Femur (tissue), 1 donor: ENCODE measurements around the gene ATG4A.

Experiments
- DNase-seq: peaks from one replicate; pipeline ENCODE4 v3.0.0-alpha.2; 2017

Gene ATG4A, protein sequence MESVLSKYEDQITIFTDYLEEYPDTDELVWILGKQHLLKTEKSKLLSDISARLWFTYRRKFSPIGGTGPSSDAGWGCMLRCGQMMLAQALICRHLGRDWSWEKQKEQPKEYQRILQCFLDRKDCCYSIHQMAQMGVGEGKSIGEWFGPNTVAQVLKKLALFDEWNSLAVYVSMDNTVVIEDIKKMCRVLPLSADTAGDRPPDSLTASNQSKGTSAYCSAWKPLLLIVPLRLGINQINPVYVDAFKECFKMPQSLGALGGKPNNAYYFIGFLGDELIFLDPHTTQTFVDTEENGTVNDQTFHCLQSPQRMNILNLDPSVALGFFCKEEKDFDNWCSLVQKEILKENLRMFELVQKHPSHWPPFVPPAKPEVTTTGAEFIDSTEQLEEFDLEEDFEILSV

DNA sequence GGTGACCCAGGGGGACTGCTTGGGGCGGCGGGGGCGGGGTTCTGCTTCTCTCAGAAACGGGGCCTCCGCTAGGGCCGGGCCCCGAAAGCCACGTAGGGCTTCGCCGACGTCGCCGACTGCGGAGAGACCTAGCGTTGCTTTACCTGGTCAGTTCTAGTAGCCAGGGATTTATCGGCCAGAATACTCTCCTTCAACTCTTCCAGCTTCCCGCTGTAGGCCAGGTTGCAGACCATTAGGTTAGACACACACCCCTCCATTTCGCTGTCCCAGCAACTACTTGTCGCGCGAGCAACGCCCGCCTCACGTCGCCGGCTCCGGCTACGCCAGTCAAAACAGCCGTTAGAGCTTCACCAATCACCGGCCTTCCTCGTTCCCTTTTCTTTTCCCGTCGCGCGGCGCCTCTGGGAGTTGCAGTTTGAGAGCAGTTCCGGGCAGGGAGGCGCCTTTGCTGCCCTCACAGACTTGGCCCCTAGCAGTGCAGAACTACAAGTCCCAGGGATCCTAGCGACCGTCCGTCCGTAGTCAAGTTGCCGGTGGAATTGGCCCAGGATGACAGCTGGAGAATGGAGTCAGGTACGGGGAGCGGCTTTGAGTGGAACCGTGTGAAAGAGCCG lies at the start of gene ATG4A, which contains the start of gene PSMD10:
ATG4A (plus strand) TSS at position 515 of the 614 bp plus-strand sequence; CDS start at position 564, 49 bp downstream.
PSMD10 (minus strand) TSS at position 279 of the 614 bp plus-strand sequence; CDS start at position 257, 22 bp downstream.
- DNase-seq: peak; percentile 97

DNA sequence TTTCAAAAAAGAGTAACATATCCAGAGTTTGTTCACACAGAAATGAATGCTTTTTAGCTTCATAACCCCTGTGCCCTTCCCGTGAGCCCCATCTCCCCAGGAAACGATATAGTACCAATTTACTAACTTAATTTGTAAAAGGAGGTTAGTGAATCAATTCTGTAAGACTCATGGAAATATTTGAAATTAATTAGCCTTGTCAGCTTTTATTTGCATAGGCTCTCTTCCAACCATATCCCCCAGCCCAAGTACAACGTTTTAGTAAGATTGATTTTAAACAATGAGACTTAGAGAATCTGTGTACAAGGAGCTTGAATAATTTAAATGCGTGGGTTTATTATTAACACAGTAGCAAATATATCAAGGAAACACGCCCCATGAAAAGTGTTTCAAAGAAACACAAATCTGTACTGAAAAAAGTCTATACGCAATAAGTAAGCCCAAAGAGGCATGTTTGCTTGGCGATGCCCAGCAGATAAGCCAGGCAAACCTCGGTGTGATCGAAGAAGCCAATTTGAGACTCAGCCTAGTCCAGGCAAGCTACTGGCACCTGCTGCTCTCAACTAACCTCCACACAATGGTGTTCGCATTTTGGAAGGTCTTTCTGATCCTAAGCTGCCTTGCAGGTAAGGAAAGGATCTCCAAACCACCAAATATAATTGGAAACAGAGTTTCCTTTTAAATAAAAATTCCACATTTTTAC lies 46.9 kb upstream of the ATG4A start, which contains the start of gene VSIG1:
VSIG1 (plus strand) TSS at position 512 of the 703 bp plus-strand sequence; CDS start at position 578, 66 bp downstream.
- DNase-seq: no peak

DNA sequence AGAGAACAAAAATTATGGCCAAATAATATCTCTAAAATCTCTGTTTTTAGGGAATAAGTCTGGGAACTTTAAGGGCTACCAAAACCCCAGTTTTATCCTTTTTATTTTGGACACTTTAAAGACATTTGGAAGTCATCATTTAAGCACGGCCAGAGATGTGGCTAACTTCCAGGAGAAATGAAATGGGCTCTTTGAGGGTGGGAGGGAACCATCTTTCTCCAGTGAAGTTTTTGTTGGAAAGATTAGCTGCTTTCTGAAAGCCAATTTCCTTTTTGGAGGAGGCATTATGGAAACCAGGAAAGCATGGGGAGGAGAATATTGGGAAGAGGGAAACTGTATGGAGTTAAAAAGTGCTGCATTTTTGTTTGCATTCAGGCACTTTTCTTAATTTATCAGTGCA lies 41.9 kb upstream of the ATG4A start:
- no peak for DNase-seq

DNA sequence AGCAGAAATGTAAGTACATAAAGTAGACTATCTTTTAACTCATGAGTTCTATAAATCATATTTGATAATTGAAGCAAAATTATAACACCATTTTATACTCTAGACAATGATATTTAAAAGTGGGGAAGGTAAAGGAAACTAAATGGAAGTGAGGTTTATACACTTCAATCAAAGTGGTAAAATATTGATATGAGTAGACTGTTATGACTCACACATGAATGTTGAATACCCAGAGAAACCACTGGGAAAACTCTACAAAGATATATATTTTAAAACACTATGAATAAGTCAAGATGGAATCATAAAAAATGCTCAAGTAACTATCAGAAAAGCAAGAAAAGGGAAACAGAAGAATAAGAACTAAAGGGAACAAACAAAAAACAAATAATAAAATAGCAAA lies 38.4 kb upstream of the ATG4A start:
- no peak for DNase-seq

DNA sequence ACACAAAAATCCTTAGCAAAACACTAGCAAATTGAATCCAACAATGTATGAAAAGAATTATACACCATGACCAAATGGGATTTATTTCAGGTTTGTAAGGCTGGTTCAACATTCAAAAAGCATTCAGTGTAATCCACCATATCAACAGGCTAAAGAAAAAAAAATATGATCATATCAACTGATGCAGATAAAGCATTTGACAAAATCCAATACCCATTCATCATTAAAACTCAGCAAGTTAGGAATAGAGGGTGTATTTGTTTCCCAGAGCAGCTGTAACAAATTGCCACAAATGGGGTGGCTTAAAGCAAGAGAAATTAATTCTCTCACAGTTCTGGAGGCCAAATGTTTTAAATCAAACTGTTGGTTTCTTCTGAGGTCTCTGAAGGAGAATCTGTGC lies 36.0 kb upstream of the ATG4A start:
- no peak for DNase-seq

DNA sequence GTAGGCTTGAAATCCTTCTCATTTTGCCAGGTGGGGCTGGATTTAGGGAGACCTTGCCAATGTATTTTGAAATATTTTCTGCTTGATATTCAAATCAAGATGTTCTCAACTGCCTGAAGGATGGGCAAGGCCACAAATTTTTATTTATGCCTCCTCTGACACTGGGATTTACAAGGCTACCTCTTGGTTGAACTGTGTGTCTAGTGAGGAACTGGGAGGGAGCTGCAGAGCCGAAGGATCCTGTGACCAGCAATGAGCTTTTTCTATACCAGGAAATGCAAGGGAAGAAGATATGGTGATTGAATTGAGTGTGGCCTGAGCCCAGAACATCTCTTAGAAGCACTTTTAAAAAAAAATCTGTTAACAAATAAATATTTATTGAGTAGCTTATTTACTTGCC lies 31.8 kb upstream of the ATG4A start:
- no peak for DNase-seq

DNA sequence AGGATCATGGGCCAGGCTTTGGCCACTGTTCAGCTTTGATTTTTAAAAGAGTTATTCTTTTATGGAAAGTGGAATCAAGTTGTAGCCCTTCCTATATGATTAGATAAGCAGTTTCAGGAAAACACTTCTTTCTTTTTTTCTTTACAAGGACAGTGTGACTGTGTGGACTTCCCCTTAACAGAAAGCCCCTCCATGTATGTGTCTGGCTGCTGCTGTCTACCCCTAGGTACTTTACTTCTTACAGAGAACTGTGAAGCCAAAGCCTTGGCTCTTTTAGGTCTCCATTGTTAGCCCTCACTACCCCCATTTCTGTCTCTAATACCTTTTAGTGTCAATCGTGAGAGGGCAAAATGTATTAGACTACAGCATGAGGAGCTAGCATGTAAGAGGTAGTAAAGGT lies 27.6 kb upstream of the ATG4A start:
- DNase-seq: no peak

DNA sequence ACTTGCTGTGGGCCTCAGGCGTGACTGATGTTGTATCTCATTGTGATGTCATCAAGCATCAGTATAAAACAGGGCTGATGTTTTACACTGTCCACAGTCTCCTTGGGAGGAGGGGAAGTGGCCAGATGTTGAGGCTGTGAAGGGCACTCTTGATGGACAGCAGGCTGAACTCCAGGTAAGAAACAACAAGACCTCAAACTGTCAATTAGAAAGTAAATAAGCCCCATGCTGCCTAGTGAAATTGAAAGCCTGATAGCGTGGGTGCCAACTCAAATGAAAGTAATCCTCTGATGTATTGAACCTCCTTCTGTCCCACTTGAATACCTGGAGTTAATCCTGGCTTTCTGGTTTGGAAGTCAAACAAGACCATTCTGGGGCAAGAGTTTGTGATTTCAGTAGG lies 27.0 kb upstream of the ATG4A start:
- no peak for DNase-seq

DNA sequence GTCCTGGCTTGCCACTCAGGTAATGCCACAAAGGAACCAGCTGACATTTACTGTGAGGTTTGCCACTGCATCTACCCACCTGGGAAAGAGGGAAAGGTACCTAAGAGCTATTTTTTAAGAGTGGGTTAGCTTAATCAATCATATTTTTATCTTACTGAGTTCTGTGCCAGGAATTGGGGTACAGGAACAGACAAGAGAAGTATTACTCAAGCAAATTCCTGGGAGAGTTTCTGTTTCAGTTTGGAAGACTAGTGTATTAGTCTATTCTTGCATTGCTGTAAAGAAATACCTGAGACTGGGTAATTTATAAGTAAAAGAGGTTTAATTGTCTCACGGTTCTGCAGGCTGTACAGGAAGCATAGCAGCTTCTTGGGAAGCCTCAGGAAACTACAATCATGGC lies 23.5 kb upstream of the ATG4A start:
- no peak for DNase-seq

DNA sequence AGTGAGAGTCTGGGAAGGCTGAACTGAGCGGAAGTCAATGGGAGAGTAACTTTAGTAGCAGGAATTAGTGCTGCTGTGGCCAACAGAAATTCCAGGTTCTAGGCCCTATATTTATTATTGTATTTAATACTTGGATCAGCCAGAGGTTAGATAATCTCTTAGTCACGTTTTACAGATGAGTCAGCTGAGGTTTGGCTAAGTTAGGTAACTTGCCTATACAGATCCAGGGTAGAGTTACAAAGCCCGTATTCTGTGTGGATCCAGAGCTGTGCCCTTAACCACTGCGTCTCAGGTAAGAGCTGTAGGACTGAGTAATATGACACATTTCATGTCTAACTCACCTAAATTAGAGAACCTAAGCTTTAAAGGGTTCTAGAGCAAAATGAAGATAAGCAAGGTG lies 20.7 kb upstream of the ATG4A start:
- no peak for DNase-seq

DNA sequence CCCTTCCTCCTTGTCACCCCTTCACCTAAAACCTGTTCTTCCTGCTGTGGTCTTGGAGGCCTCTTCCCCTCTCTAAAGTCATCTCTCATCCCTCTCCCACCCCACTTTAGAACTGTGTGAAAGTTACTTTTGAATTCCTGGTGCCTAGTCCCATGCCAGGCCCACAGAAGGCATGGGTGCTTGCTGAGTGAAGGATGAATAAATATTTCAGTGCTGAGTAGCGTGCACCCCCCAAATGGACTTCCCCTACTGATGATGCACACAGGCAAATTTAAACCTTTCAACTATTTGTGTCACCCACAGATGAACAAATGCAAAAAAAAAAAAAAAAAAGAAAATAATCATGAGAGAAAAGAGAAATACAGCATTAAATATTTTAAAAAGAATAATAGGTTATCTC lies 20.0 kb upstream of the ATG4A start:
- DNase-seq: no peak

DNA sequence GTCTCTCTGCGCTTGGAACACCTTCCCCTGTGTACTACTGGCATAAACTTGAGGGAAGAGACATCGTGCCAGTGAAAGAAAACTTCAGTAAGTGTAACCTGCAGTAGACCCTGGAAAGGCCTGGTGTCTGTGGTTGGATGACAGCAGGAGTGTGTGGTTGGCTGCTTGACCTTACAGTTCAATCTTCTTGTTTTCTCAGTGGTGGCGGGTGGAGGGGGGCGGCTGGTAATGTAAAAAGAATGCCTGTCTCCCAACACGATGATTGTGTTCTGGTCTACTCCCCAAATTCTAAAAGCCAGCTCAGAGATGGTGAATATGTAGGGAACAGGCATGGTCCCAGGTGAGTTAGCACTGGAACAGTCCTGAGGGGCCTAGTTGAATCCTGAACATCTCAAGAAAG lies 18.8 kb upstream of the ATG4A start:
- no peak for DNase-seq

DNA sequence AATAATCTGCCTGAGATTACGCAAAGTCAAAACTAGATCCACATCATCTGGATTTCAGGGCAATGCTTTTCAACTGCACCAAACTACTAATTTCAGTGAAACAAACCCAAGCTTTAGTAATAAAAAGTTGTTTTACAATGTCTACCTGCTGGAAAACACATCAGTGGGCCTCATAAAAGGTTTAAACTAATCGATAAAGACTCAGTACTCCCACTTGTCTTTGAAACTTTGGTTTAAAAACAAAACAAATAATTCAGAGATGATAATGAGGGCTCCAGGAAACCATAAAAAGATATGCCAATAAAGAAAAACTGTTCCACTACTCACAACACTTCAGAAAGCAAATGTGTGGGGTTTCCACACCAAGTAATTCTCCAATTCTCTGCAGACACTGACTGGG lies 10.5 kb upstream of the ATG4A start:
- no peak for DNase-seq

DNA sequence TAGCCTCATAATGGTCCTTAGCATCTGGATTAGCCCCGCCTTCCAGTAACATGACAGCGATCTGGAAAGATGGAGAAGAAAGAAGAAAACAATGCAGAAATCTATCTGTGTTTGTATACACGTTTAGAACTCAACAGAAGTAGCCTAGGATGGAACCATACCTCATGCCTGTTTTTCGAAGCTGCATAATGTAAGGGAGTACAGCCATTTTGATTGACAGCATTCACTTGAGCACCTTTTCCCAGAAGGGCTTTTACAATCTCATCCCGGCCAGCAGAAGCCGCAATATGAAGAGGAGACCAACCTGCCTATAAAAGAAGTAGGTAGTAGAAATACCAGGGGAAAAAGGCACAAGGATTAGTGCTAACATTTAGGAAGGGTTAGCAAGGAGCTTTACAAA lies 3.8 kb upstream of the ATG4A start:
- DNase-seq: no peak

DNA sequence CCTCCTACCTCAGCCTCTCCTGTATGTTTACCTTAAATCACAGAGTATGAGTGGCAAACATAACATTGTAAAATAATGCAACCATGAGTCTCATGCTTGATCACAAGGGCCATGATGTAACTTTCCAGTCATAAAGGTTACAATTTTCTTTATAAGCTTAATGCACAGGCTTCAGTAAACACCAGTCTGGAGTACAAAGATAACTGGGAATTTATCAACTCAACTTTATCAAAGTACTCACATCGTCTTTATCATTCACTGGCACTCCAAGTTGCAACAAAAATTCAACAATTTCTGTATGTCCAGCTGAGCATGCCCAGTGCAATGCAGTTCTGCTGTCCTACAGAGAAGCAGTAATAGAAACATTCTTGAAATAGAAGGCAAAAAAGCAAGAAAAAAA lies 3.1 kb upstream of the ATG4A start:
- DNase-seq: no peak

DNA sequence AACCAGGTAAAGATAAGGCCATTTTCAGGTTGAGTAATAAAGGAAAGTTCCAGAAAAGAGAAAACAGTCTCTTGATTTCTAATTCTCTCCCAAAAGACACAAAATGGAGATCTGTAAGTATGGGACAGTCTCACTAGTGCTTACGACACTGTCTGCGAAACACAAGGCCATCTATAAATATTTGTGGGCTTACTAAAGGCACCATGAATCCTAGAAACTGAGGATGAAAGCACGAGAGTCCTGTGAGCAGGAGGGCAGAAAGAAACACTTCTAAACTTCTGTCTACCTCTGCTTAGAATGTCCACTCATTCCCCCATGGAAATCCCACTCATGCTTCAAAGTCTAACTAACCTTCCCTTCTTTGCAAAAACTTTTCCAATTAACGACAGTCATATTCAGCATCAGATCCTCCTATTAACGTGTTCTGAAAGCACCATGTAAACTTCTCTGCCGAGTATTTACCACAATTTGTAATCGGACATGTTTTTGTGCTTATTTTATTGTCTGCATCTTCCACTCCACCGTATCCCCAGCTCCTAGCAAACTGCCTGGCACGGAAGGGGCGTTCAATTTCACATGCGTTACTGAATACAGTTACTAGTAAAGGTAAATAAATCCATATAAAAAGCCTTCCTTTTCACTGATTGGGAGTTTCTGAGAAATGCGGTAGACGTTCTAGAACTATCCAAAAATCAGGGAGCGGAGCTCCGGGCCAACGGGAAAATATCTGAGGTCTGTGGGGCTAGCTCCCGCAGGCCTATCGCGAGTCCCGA lies 901 bp upstream of the ATG4A start:
- DNase-seq: no peak

DNA sequence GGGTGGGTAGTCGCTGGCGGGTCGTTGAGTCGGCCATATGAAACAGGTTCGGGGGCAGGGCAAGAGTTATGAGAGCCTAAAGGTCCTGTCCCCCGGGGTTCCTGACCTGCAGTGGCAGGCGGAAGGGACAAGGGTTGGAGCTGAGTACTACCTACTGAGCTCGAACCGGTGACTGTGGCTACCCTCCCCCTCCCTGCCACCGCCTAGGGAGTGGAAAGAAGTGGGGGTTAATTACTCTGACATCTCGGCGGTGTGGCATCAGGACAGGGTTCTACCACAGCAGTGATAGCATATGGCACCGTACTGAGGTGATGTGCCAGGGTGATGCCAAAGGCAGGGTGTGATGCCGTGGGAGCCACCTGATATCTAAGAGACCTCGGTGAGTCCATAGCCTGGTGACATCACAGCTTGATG lies 307 bp downstream of the ATG4A start:
- DNase-seq: no peak

DNA sequence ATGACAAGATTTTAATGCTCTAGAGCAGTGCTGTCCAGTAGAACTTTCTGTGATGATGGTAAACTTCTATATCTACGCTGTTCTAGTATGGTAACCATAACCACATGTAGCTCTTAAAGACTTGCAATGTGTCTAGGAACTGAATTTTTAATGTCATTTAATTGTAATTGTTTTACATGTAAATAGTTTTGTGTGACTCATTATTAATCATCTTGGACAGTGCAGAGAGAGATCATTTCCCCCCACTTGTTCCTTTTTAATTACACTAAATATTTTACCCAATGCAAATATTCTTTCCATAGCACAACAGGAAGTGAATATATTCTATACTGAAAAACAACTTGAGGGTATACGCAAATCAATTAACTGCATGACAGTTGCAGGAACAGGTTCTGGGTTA lies 5.8 kb downstream of the ATG4A start:
- no peak for DNase-seq

DNA sequence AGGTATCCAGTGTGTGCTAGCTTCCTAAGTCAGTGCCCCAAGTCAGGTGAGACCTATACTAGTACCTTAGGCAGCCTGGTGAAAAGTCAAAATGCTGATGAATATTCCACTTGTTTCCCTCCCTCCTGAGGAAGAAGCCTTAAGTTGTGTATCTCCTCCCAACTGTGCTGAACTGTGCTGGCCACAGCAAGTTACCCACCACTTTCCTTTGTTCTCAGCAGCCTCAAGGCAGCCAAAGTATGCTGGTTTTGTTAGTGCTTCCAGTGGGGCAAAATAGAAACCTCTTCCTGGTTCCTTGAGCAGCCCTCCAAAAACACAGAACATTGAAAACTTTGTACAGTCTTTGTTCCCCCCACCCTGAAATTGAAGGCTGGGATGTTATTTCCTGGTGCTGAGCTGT lies 13.9 kb downstream of the ATG4A start:
- no peak for DNase-seq

DNA sequence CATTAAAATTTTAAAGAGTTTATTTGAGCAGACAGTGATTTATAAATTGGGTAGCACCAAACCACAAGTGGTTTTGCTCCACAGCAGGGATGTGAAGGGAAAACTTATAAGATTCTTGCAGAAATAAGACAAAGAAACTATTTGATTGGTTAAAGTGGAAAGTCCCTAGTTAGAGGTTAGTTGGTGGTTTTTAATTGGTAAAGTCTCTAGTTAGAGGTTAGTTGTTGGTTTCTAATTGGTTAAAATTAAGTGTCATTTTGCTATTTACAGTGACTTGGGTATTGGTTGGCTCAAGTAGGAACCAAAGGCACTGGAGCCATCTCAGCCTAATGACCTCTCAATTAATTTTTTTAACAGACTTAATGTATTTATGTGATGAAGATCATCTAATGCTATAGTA lies 23.0 kb downstream of the ATG4A start:
- DNase-seq: no peak

DNA sequence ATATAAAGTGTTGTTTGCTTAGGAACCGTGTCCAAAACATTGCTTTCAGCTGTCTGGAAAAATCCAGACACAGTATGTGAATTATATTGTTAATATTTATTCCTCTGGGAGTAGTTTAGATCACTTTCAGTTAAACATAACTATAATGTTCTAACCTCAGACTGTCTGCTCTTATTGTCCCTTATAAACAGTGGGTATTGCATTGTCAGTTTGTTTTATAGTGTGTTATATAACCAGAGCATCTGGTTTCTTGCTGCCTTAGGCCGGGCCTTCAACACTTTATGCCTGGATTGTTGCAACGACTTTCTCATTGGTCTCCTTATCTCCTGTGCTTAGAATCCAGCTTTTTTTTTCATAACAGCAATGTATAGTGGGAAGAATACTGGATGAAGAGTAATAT lies 26.4 kb downstream of the ATG4A start:
- no peak for DNase-seq

DNA sequence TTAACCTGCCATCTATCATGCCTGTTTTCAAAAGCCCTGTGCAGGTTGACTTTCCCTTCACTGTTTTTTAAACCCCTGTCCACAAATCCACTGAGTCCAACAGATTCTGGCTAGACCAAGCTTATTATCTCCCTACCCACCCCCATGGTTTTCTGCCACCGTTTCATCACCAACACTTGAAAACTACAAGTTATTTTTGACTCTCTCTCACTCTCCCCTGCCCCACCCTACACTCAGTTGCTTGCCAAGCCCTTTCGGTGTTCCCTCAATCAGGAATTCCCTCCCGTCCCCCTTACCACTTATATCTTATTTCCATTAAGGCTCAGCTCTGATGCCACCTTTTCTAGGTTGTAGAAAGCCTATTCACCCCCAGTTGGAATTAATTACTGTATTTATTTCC lies 29.7 kb downstream of the ATG4A start:
- DNase-seq: no peak

DNA sequence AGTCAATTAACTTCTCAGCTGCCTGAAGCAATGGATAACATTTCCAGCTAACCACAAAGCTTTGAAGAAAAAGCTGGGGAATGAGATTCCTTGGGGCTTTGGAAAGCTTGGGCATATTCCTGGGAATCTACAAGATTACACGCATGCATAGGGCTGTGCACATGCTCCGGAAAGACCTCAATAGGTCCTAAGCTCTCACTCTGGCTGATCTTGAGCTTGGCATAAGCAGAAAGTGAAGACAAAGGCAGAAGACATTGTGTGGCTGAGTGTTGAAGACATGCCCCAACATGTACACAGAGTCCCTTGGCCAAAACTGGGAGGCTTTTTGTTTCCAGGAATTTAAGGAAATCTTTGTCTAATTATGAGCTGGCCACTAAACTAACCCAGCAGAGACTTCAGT lies 31.2 kb downstream of the ATG4A start:
- DNase-seq: no peak
